GM19238 (cell line): ENCODE data around the gene HCN2.

Experiments used
- DNase-seq: peaks from one replicate; pipeline ENCODE4 v3.0.0; 2011; ENCODE audit warnings: low spot score; ENCODE audit not compliant: insufficient read length

The HCN2 gene

GRCh38 chr19:634975-635652 lies 45.4 kb downstream of the HCN2 start:
- no peak for DNase-seq

GRCh38 chr19:638906-639252 lies 49.2 kb downstream of the HCN2 start:
- no peak for DNase-seq

- DNase-seq: peak; percentile 100
Measured at GRCh38 chr19:639253-640160, 49.8 kb downstream of the HCN2 start, which contains the start of gene FGF22. TSS of gene FGF22 (plus strand) at chr19:639879. CDS start at chr19:639926, 47 bp downstream.

GRCh38 chr19:640161-640558 lies 50.5 kb downstream of the HCN2 start:
- DNase-seq: no peak

GRCh38 chr19:640606-641189 lies 51.0 kb downstream of the HCN2 start:
- no peak for DNase-seq

- DNase-seq: no peak
Measured at GRCh38 chr19:641702-642101, 52.0 kb downstream of the HCN2 start.

- no peak for DNase-seq
Measured at GRCh38 chr19:642767-643727, 53.4 kb downstream of the HCN2 start.

- DNase-seq: no peak
Measured at GRCh38 chr19:643736-644135, 54.1 kb downstream of the HCN2 start.

GRCh38 chr19:644363-644762 lies 54.7 kb downstream of the HCN2 start:
- no peak for DNase-seq

- no peak for DNase-seq
Measured at GRCh38 chr19:644789-645188, 55.1 kb downstream of the HCN2 start.

- no peak for DNase-seq
Measured at GRCh38 chr19:645912-646778, 56.5 kb downstream of the HCN2 start.

GRCh38 chr19:646779-647565 lies 57.3 kb downstream of the HCN2 start:
- no peak for DNase-seq

GRCh38 chr19:647566-648284 lies 58.0 kb downstream of the HCN2 start:
- no peak for DNase-seq

- DNase-seq: no peak
Measured at GRCh38 chr19:648305-648704, 58.6 kb downstream of the HCN2 start.

- no peak for DNase-seq
Measured at GRCh38 chr19:648904-649801, 59.5 kb downstream of the HCN2 start.

GRCh38 chr19:650121-650520 lies 60.4 kb downstream of the HCN2 start:
- no peak for DNase-seq

GRCh38 chr19:651114-651818 lies 61.6 kb downstream of the HCN2 start:
- DNase-seq: no peak
